Measurements from ENCODE around the gene IMPACT. TPM values are rescaled to one million over a fixed set of nuclear protein-coding genes. Genes with fewer than 3 reads are reported as not detected.

The IMPACT gene
- total and polyA plus RNA-seq, 2 donors (not counting 1 experiment from before 2014, with no cell fraction given) = 5.0 to 11.1 TPM

DNA sequence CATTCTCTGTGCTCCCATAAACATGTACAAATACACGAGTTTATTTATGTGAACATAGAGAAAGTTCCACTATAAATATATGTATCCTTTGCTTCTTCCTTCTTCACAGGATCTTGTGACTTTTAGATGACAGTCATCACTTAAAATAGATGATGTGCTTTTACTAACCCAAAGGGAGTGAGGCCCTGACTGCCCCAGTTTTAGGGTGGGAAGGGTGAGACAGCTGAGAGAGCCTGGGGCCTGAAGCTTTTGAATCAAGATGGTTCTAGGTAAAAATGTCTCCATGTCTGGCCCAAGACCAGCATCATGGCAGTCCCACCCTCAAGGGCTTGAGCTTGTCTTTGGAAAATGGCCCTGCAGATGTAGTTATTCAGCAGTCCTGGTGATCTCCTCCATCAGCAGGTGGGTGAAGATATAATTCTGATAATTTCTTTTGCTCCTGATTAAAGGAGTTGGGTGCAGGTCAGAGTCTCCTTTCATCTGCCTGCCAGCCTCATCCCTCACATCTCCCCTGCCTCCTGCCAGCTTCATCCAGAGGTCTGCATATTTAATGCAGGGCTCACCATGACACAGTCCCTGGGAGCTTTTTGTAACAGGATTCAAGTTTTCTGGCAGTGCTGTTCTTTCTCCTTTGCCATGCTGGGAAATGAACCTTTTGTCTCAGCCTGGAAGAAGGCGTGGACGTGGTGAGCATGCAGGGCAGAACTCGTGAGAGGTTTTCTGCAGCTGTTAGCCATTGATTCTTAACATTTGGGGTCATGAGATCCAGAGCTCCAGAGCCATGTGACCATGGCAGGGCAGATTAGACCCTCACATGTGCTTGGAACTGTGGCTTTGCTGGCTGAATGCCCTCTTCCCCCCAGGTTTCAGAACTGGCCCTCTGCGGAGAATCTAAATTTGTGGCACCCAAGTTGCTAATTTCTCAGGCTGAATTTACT is 36.6 kb downstream of the IMPACT start:
- POLR2A ChIA-PET = no interaction called here
- no peak for TF ChIP-seq EZH2 (IDR thresholded peaks at IDR 0.05; ENCODE audit: borderline replicate concordance, insufficient read depth, low read depth, low read length, poor library complexity, severe bottlenecking)
- TF ChIP-seq, protein P1, sequence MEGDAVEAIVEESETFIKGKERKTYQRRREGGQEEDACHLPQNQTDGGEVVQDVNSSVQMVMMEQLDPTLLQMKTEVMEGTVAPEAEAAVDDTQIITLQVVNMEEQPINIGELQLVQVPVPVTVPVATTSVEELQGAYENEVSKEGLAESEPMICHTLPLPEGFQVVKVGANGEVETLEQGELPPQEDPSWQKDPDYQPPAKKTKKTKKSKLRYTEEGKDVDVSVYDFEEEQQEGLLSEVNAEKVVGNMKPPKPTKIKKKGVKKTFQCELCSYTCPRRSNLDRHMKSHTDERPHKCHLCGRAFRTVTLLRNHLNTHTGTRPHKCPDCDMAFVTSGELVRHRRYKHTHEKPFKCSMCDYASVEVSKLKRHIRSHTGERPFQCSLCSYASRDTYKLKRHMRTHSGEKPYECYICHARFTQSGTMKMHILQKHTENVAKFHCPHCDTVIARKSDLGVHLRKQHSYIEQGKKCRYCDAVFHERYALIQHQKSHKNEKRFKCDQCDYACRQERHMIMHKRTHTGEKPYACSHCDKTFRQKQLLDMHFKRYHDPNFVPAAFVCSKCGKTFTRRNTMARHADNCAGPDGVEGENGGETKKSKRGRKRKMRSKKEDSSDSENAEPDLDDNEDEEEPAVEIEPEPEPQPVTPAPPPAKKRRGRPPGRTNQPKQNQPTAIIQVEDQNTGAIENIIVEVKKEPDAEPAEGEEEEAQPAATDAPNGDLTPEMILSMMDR (IDR thresholded peaks at IDR 0.05) = no peak
- Histone ChIP-seq H3K4me3 (ENCODE audit: control extremely low read depth in 1 of 5, extremely low read depth in 1 of 5, insufficient read depth in 1 of 5, low read depth in 2 of 5, low read length in 4 of 5) (no peak overlapping the region), H3K9ac (ENCODE audit: low read length) (no peak overlapping the region), H3K27ac (ENCODE audit: low read length in 2 of 2) (no peak overlapping the region), H2AFZ (ENCODE audit: insufficient read depth, low read depth, low read length, poor library complexity, severe bottlenecking) (no peak overlapping the region), H3K36me3 (replicated peaks in 1 of 2; ENCODE audit: control extremely low read depth in 1 of 2, control insufficient read depth in 1 of 2, extremely low read depth in 1 of 2, insufficient read depth in 2 of 2, low read length in 1 of 2) (no peaks in the 10 kb centered on the region), H4K20me1 (ENCODE audit: control insufficient read depth, insufficient read depth, low read length, poor library complexity, severe bottlenecking) (no peaks in the 10 kb centered on the region), H3K9me3 (ENCODE audit: control extremely low read depth in 1 of 3, control insufficient read depth in 2 of 3, insufficient read depth in 1 of 3, low read length in 2 of 3) (peaks cover 0 to 1% (median 0%) of the 10 kb centered on the region in 3 donors), H3K4me1 (ENCODE audit: control insufficient read depth in 2 of 2, insufficient read depth in 2 of 2, low read length in 2 of 2) (no peaks in the 10 kb centered on the region), H3K27me3 (replicated peaks in 1 of 4; ENCODE audit: control extremely low read depth in 1 of 4, control insufficient read depth in 3 of 4, insufficient read depth in 4 of 4, low read length in 3 of 4) (no peaks in the 10 kb centered on the region), H3K4me2 (replicated peaks; ENCODE audit: low read depth, low read length, poor library complexity, severe bottlenecking) (no peak overlapping the region), H3K79me2 (ENCODE audit: control insufficient read depth, insufficient read depth, low read length) (no peaks in the 10 kb centered on the region)
- CTCF ChIA-PET = no interaction called here
- Mint-ChIP-seq H3K9me3 (ENCODE audit: insufficient read depth) (no peaks in the 10 kb centered on the region), H3K4me1 (no peaks in the 10 kb centered on the region), H3K4me3 (no peak overlapping the region), H3K27me3 (peaks cover 13% of the 10 kb centered on the region), H3K27ac (no peak overlapping the region)
- 93% methylated on average over 3 of the region's 5 CpGs for WGBS (ENCODE audit: insufficient coverage)
- DNase-seq (no peak), ATAC-seq (ENCODE audit: low read depth) (no peak)
- intact Hi-C loops (cut with micrococcal nuclease) = no loop called here

- Histone ChIP-seq H3K79me2 (ENCODE audit: control insufficient read depth, insufficient read depth, low read length) (no peaks in the 10 kb centered on the region), H3K4me1 (ENCODE audit: control insufficient read depth in 2 of 2, insufficient read depth in 2 of 2, low read length in 2 of 2) (no peaks in the 10 kb centered on the region), H3K4me3 (ENCODE audit: control extremely low read depth in 1 of 5, extremely low read depth in 1 of 5, insufficient read depth in 1 of 5, low read depth in 2 of 5, low read length in 4 of 5) (no peak overlapping the region), H4K20me1 (ENCODE audit: control insufficient read depth, insufficient read depth, low read length, poor library complexity, severe bottlenecking) (no peaks in the 10 kb centered on the region), H2AFZ (ENCODE audit: insufficient read depth, low read depth, low read length, poor library complexity, severe bottlenecking) (no peak overlapping the region), H3K27ac (ENCODE audit: low read length in 2 of 2) (no peak overlapping the region), H3K27me3 (replicated peaks in 1 of 4; ENCODE audit: control extremely low read depth in 1 of 4, control insufficient read depth in 3 of 4, insufficient read depth in 4 of 4, low read length in 3 of 4) (no peaks in the 10 kb centered on the region), H3K36me3 (replicated peaks in 1 of 2; ENCODE audit: control extremely low read depth in 1 of 2, control insufficient read depth in 1 of 2, extremely low read depth in 1 of 2, insufficient read depth in 2 of 2, low read length in 1 of 2) (no peaks in the 10 kb centered on the region), H3K9me3 (ENCODE audit: control extremely low read depth in 1 of 3, control insufficient read depth in 2 of 3, insufficient read depth in 1 of 3, low read length in 2 of 3) (peaks cover 0 to 1% (median 0%) of the 10 kb centered on the region in 3 donors), H3K9ac (ENCODE audit: low read length) (no peak overlapping the region), H3K4me2 (replicated peaks; ENCODE audit: low read depth, low read length, poor library complexity, severe bottlenecking) (no peak overlapping the region)
- TF ChIP-seq, protein P1 (IDR thresholded peaks at IDR 0.05) = no peak
- TF ChIP-seq EZH2 (IDR thresholded peaks at IDR 0.05; ENCODE audit: borderline replicate concordance, insufficient read depth, low read depth, low read length, poor library complexity, severe bottlenecking) = no peak
- ChIA-PET POLR2A (no interaction called here), CTCF (no interaction called here)
- WGBS (ENCODE audit: insufficient coverage) = 92% methylated on average over 5 of the region's 7 CpGs
- no peak for DNase-seq
- ATAC-seq (ENCODE audit: low read depth) = no peak
- Mint-ChIP-seq H3K4me3 (no peak overlapping the region), H3K27me3 (peaks cover 13% of the 10 kb centered on the region), H3K4me1 (no peaks in the 10 kb centered on the region), H3K9me3 (ENCODE audit: insufficient read depth) (no peaks in the 10 kb centered on the region), H3K27ac (no peak overlapping the region)
- intact Hi-C loops (cut with micrococcal nuclease) = no loop called here
These were observed 39.0 kb downstream of the IMPACT start for GRCh38 chr18:24465486-24465885.
